ENCODE data around the gene JPH4. TPM values are rescaled to one million over a fixed set of nuclear protein-coding genes. Genes with fewer than 3 reads are reported as not detected.
"Not testable (repeated sequence)": the region's sequence is repeated elsewhere in the genome, so short reads cannot be mapped to it uniquely, and the experiment has no call there.

Gene JPH4
- polyA plus RNA-seq, 1 donor (not counting 4 experiments of a cell fraction or from before 2014, with no cell fraction given): 0.01 TPM

GRCh38 chr14:23583761-23584526, 5.4 kb upstream of the JPH4 start:
- peaks cover 10% of the 10 kb centered on the region for H3K27me3 ChIP-seq (ENCODE audit: control insufficient read depth, extremely low read depth, insufficient read depth, low read length)
- H3K4me2 ChIP-seq (ENCODE audit: control insufficient read depth, extremely low read depth, insufficient read depth, low read depth, low read length); FAIRE-seq; H3K4me3 ChIP-seq (ENCODE audit: control insufficient read depth in 2 of 3, extremely low read depth in 1 of 3, insufficient read depth in 2 of 3, low read depth in 1 of 3, low read length in 3 of 3); H3K4me1 ChIP-seq (ENCODE audit: control insufficient read depth, extremely low read depth, insufficient read depth, low read length); H3K27ac ChIP-seq (ENCODE audit: control insufficient read depth, insufficient read depth, low read length); H3K79me2 ChIP-seq (ENCODE audit: control insufficient read depth, insufficient read depth, low read length); H3K9me3 ChIP-seq (ENCODE audit: control insufficient read depth, low read depth, low read length); H3K9me1 ChIP-seq (ENCODE audit: control insufficient read depth, extremely low read depth, insufficient read depth, low read length); DNase-seq (ENCODE audit: low read depth, low spot score); H3K9ac ChIP-seq (ENCODE audit: control insufficient read depth, extremely low read depth, insufficient read depth, low read length); H3K36me3 ChIP-seq (ENCODE audit: control insufficient read depth in 2 of 2, extremely low read depth in 1 of 2, insufficient read depth in 2 of 2, low read length in 2 of 2); H2AFZ ChIP-seq (ENCODE audit: control insufficient read depth, low read length); dilution Hi-C loops (cut with MboI; ENCODE audit: extremely low pct_ligation_motif_present, low sequenced_read_pairs); H4K20me1 ChIP-seq (ENCODE audit: control insufficient read depth, extremely low read depth, insufficient read depth, low read length): not testable (repeated sequence)

DNA sequence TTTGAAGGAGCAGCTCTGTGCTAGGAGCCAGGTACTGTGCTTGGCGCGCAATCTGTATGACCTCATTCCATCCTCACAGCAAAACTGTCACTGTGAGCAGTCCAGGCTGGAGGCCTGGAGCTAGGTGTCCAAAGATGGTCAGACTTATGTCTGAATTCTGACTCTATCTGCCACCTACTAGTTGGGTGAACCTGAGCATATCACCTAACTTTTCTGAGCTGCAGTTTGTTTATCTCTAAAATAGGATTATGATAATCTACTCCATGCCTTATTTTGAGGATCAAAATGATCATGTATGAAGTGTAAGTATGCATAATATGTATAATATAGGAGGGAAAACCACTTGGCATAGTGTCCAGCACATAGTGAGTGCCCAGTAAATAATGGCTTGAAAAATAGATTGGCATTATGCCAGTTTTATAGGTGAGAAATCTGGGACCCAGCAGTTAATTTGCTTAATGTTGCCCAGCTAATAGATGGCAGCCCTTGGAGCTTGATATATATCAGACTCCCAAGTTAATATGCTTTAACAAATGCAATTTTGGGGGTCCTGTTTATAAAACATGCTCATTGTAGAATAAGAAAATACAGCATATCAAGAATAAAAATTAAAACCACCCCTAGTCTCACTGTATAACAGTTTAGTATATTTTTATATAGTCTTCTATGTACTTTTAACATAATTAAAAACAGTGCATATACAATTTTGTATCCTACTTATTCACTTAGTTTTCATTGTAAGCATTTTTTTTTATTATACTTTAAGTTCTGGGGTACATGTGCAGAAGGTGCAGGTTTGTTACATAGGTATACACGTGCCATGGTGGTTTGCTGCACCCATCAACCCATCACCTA, 4.5 kb upstream of the JPH4 start:
- Histone ChIP-seq H3K4me3 (ENCODE audit: control insufficient read depth in 2 of 3, extremely low read depth in 1 of 3, insufficient read depth in 2 of 3, low read depth in 1 of 3, low read length in 3 of 3) (no peak overlapping the region), H3K9me1 (ENCODE audit: control insufficient read depth, extremely low read depth, insufficient read depth, low read length) (no peaks in the 10 kb centered on the region), H2AFZ (ENCODE audit: control insufficient read depth, low read length) (no peak overlapping the region), H3K4me1 (ENCODE audit: control insufficient read depth, extremely low read depth, insufficient read depth, low read length) (no peaks in the 10 kb centered on the region), H3K27ac (ENCODE audit: control insufficient read depth, insufficient read depth, low read length) (no peak overlapping the region), H3K27me3 (ENCODE audit: control insufficient read depth, extremely low read depth, insufficient read depth, low read length) (peaks cover 18% of the 10 kb centered on the region), H3K9me3 (ENCODE audit: control insufficient read depth, low read depth, low read length) (no peaks in the 10 kb centered on the region), H3K36me3 (ENCODE audit: control insufficient read depth in 2 of 2, extremely low read depth in 1 of 2, insufficient read depth in 2 of 2, low read length in 2 of 2) (no peaks in the 10 kb centered on the region), H3K79me2 (ENCODE audit: control insufficient read depth, insufficient read depth, low read length) (no peaks in the 10 kb centered on the region), H3K9ac (ENCODE audit: control insufficient read depth, extremely low read depth, insufficient read depth, low read length) (no peak overlapping the region), H3K4me2 (ENCODE audit: control insufficient read depth, extremely low read depth, insufficient read depth, low read depth, low read length) (no peak overlapping the region), H4K20me1 (ENCODE audit: control insufficient read depth, extremely low read depth, insufficient read depth, low read length) (no peaks in the 10 kb centered on the region)
- dilution Hi-C loops (cut with MboI; ENCODE audit: extremely low pct_ligation_motif_present, low sequenced_read_pairs): no loop called here
- TF ChIP-seq EZH2 (IDR thresholded peaks at IDR 0.05; ENCODE audit: low read length) (no peak), CTCF (optimal IDR thresholded peaks at IDR 0.05 in 1 of 3, IDR thresholded peaks at IDR 0.05 in 1 of 3, conservative IDR thresholded peaks at IDR 0.05 in 1 of 3; ENCODE audit: extremely low read depth in 1 of 3, insufficient read depth in 2 of 3, low read length in 3 of 3) (no peak)
- no peak for FAIRE-seq
- DNase-seq (ENCODE audit: low read depth, low spot score): no peak

Data from keratinocyte (primary cell).